ENCODE measurements around the gene APOBEC3H.

APOBEC3H gene

GRCh38 chr22:39109361-39109760 lies 12.3 kb downstream of the APOBEC3H start:
- no peak overlapping the region for H3K4me3 ChIP-seq (ENCODE audit: low read depth, low read length, poor library complexity, severe bottlenecking)
- no peaks in the 10 kb centered on the region for H3K9me2 ChIP-seq (ENCODE audit: low read depth, low read length)
- no peaks in the 10 kb centered on the region for H3K9me3 ChIP-seq (ENCODE audit: low read length)
- H3K4me1 ChIP-seq (ENCODE audit: insufficient read depth, low read length, severe bottlenecking): no peaks in the 10 kb centered on the region
- H3K27me3 ChIP-seq (ENCODE audit: insufficient read depth, low read length): peaks cover 11% of the 10 kb centered on the region
- no peaks in the 10 kb centered on the region for H4K20me1 ChIP-seq (ENCODE audit: insufficient read depth, low read length)
- H3K27ac ChIP-seq (ENCODE audit: low read depth, low read length, poor library complexity, severe bottlenecking): no peak overlapping the region
- H2AFZ ChIP-seq (ENCODE audit: low read length): no peak overlapping the region
- H3K36me3 ChIP-seq (ENCODE audit: insufficient read depth, low read length): no peaks in the 10 kb centered on the region
- H3K9ac ChIP-seq (ENCODE audit: low read length): no peak overlapping the region
- TF ChIP-seq, protein P1, sequence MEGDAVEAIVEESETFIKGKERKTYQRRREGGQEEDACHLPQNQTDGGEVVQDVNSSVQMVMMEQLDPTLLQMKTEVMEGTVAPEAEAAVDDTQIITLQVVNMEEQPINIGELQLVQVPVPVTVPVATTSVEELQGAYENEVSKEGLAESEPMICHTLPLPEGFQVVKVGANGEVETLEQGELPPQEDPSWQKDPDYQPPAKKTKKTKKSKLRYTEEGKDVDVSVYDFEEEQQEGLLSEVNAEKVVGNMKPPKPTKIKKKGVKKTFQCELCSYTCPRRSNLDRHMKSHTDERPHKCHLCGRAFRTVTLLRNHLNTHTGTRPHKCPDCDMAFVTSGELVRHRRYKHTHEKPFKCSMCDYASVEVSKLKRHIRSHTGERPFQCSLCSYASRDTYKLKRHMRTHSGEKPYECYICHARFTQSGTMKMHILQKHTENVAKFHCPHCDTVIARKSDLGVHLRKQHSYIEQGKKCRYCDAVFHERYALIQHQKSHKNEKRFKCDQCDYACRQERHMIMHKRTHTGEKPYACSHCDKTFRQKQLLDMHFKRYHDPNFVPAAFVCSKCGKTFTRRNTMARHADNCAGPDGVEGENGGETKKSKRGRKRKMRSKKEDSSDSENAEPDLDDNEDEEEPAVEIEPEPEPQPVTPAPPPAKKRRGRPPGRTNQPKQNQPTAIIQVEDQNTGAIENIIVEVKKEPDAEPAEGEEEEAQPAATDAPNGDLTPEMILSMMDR (IDR thresholded peaks at IDR 0.05; ENCODE audit: low read length): no peak
- TF ChIP-seq EZH2 (IDR thresholded peaks at IDR 0.05; ENCODE audit: borderline replicate concordance, low read length): no peak
- no peak overlapping the region for H3K4me2 ChIP-seq (ENCODE audit: low read length)
- H3K79me2 ChIP-seq (ENCODE audit: insufficient read depth, low read length): no peaks in the 10 kb centered on the region
- H3F3A ChIP-seq (ENCODE audit: insufficient read depth, low read length): no peaks in the 10 kb centered on the region

DNA sequence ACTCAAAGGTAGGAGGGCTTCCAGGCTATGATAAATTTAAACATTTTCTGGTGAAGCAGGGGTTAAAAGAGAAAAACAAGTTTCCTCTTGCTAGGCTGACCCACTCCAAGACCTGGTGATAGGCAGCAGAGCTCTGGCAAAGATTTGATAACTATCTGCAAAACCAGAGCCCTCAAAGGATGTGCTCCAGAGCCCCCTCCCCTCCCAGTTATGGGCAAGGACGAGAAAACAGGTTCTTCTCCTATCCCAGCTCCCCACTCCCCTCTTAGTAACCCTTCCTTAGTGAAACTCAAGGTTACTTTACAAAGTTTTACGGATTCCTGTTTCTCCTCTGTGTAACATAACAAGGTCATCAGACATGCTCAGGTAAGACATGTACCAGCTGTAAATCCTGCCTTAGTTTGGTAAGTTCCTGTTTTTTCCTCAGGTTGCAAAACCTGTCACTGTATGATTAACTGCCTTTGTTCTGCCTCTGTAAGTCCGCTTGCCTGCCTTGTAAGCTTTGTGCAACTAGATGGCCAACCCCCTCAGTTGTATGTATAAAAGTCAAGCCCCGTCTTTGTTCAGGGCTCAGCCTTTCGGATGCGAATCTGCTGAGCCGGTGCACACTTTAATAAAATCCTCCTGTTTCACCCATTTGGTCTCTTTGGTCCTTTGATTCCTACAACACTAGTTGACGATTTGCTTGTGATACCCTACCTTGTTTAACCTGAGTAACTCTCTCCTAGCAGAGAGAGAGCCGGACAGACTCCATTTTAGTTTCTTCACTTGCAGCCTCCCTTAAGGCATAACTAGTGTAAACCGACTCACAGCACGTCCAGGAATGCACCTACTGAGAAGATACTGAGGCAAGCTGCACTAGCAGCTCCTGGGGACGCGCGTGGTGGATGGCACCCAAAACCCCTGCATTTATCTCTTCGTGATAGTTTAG lies 13.9 kb downstream of the APOBEC3H start:
- no peak overlapping the region; the same call in 1 of the 2 replicates for H3K4me2 ChIP-seq (ENCODE audit: low read length)
- H3K9me3 ChIP-seq (ENCODE audit: low read length): no peaks in the 10 kb centered on the region
- no peak overlapping the region for H3K9ac ChIP-seq (ENCODE audit: low read length)
- H4K20me1 ChIP-seq (ENCODE audit: insufficient read depth, low read length): no peaks in the 10 kb centered on the region
- H3K36me3 ChIP-seq (ENCODE audit: insufficient read depth, low read length): no peaks in the 10 kb centered on the region
- no peaks in the 10 kb centered on the region for H3F3A ChIP-seq (ENCODE audit: insufficient read depth, low read length)
- no peaks in the 10 kb centered on the region for H3K4me1 ChIP-seq (ENCODE audit: insufficient read depth, low read length, severe bottlenecking)
- no peak overlapping the region for H3K27ac ChIP-seq (ENCODE audit: low read depth, low read length, poor library complexity, severe bottlenecking)
- H3K27me3 ChIP-seq (ENCODE audit: insufficient read depth, low read length): peaks cover 11% of the 10 kb centered on the region
- H3K9me2 ChIP-seq (ENCODE audit: low read depth, low read length): no peaks in the 10 kb centered on the region
- H3K79me2 ChIP-seq (ENCODE audit: insufficient read depth, low read length): no peaks in the 10 kb centered on the region
- no peak for TF ChIP-seq EZH2 (IDR thresholded peaks at IDR 0.05; ENCODE audit: borderline replicate concordance, low read length)
- TF ChIP-seq, protein P1 (IDR thresholded peaks at IDR 0.05; ENCODE audit: low read length): no peak
- no peak overlapping the region for H3K4me3 ChIP-seq (ENCODE audit: low read depth, low read length, poor library complexity, severe bottlenecking)
- no peak overlapping the region for H2AFZ ChIP-seq (ENCODE audit: low read length)

DNA sequence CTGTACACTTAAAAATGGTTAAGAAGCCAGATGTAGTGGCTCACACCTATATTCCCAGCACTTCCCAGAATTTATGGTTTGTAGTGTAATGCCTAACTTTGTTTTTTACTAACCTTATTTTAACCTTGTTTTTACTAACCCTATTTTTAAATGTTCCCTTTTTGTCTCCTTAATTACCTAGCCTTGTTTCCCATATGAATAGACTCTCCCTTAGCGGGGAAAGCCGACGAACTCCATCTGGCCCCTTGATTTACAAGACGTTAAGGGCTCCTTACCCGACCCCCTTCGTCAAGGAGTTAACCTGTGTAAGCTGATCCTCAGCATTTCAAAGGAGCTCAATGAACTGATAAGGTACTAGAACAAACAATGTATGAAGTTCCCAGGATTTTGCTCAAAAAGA lies 17.1 kb downstream of the APOBEC3H start:
- Histone ChIP-seq H3K4me2 (ENCODE audit: low read length) (no peak overlapping the region), H3K27me3 (ENCODE audit: insufficient read depth, low read length) (peaks cover 18% of the 10 kb centered on the region), H3K27ac (ENCODE audit: low read depth, low read length, poor library complexity, severe bottlenecking) (no peak overlapping the region), H3K9me3 (ENCODE audit: low read length) (no peaks in the 10 kb centered on the region), H3K79me2 (ENCODE audit: insufficient read depth, low read length) (no peaks in the 10 kb centered on the region), H3K9ac (ENCODE audit: low read length) (no peak overlapping the region), H3F3A (ENCODE audit: insufficient read depth, low read length) (no peaks in the 10 kb centered on the region), H4K20me1 (ENCODE audit: insufficient read depth, low read length) (no peaks in the 10 kb centered on the region), H3K9me2 (ENCODE audit: low read depth, low read length) (no peaks in the 10 kb centered on the region), H3K4me3 (ENCODE audit: low read depth, low read length, poor library complexity, severe bottlenecking) (no peak overlapping the region), H3K36me3 (ENCODE audit: insufficient read depth, low read length) (no peaks in the 10 kb centered on the region), H2AFZ (ENCODE audit: low read length) (no peak overlapping the region), H3K4me1 (ENCODE audit: insufficient read depth, low read length, severe bottlenecking) (no peaks in the 10 kb centered on the region)
- TF ChIP-seq, protein P1 (IDR thresholded peaks at IDR 0.05; ENCODE audit: low read length): no peak
- no peak for TF ChIP-seq EZH2 (IDR thresholded peaks at IDR 0.05; ENCODE audit: borderline replicate concordance, low read length)
